Activated CD4-positive, alpha-beta T cell treated with anti-CD3 and anti-CD28 coated beads, Interleukin-2, amount 50 U/mL, for 16 hours (primary cell): Measurements from ENCODE around the gene ST7.
A peak's percentile ranks its signal among the peaks of the same experiment; 100 is the strongest.

Experiments
- DNase-seq: peaks from one replicate; pipeline ENCODE4 v3.0.0-alpha.2; 2020

The ST7 gene

GRCh38 chr7:117034851-117035464 lies 81.7 kb downstream of the ST7 start:
- no peak for DNase-seq

GRCh38 chr7:117035465-117035862 lies 82.2 kb downstream of the ST7 start:
- DNase-seq: no peak

- no peak for DNase-seq
These were observed 82.9 kb downstream of the ST7 start for GRCh38 chr7:117036053-117036669.

DNA sequence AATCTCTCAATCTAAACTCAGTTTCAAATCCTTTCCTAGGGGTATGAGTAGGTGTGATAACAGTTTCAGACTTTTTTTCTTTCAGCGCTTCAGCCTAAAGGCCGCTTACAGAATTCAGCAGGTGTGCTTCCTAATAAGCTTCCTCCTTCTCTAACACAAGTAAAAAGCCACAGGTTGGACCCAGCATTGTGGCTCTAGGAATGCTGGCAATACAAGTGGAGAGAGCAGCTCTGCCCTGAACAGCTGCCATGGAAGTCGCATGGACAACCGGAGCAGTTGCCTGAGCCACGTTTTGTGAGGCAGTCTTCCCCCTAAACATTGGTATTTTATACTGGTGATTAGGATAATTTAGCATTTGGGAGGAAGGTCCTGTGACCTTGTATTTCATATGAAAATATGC lies 83.5 kb downstream of the ST7 start:
- DNase-seq: no peak

DNA sequence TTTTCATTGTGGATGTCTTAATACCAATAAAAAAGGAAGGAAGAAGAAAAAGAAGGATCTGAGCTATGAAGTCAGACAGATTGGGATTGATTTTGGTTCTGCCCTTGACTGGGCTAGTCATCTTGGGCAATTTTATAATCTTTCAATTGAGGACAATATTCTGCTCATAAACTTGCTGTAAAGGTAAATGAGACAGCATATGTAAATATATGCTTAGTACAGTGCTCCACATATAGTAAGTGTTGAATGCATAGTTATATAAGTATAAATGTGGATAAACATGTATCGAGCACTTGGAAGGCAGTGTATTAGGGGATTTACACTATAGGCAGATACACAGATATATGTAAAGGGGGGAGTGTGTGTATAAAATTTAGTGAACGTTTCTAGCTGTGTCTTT lies 85.1 kb downstream of the ST7 start:
- DNase-seq: no peak

- DNase-seq: peak; percentile 80
These were observed 87.7 kb downstream of the ST7 start for GRCh38 chr7:117041007-117041406.

- DNase-seq: no peak
These were observed 88.5 kb downstream of the ST7 start for GRCh38 chr7:117041822-117042221.

GRCh38 chr7:117043108-117043825 lies 90.0 kb downstream of the ST7 start:
- no peak for DNase-seq

GRCh38 chr7:117044664-117045063 lies 91.4 kb downstream of the ST7 start:
- DNase-seq: no peak

DNA sequence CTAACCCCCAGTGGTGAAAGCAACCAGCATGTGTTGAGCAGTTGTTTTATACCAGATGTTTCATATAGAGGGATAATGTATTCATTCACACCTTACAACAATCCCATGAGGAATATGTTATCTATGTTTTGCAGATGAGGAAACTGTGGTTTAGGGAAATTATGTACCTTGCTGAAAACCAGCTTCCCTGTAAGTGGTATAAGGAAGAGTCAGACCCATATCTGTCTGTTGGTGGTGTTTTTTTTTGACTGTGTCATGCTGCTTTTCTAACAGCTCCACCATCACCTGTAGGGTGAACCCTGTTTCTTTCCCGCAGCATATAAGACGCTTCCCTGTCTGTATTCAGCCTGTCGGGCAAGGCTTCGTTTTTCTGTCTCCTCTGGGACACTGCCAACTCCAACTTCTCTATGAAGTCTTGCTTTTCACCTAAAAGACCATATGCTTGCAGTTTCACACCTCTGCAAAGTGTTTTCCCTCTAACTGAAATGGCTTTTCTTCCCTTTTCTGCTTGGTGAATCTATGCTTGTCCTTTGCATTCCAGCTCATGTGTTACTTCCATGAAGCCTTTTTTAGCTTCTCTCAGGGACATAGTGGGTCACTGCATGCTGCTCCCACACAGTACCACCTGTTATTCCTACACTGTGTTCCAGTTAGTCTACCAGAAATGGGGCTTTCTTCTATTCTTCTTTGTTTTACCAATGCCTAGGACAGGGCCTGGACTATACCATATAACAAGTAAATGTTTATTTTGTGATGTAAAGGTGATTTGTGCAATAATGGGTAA lies 92.8 kb downstream of the ST7 start:
- no peak for DNase-seq

DNA sequence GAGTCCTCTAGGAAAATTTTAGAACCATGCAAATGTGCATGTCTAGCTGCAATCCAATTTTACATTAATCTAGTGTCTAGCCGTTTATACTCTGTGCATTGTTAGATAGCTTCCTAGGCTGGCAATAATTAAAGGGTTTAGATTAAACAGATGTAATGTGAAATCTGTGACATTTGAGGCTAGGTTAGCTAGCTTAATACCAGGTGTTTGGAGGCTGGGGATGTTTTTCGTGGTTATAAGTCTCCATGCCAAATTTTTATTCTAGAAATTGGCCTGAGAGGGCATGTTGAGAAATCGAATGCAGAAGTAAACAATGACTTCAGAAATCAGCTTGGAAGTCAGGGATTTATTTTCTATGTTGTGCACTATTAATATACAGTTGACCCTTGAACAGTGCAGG lies 94.2 kb downstream of the ST7 start:
- no peak for DNase-seq

DNA sequence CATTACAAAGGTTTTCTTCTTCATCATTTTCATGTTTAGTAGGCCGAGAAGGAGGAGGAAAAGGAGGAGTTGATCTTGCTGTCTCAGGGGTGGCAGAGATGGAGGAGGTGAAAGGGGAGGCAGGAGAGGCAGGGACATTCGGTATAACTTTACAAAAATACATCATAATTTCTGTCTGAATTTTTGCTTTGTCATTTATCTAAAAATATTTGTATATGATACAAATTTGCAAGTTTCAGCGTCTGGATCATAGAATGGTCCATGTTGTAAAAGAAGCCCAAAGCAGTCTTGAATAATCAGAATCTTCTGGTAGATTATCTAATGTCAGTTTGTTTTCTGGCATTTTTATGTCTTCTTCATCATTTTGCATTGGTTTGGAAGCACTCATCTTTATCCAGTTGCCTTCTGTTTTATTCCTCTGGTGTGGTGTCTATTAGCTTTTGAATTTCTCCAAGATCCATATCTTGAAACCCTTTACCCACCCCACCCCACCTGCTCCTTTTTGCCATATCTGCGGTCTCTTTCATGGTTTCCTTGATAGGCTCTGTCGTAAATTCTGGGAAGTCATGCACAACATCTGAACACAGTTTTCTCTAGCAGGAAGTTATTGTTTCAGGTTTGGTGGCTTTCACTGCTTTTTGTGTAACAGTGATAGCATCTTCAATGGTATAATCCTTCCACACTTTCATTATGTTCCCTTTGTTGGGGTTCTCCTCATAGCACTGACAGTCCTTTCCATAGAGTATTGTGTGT lies 95.0 kb downstream of the ST7 start:
- peak; percentile 38 for DNase-seq

DNA sequence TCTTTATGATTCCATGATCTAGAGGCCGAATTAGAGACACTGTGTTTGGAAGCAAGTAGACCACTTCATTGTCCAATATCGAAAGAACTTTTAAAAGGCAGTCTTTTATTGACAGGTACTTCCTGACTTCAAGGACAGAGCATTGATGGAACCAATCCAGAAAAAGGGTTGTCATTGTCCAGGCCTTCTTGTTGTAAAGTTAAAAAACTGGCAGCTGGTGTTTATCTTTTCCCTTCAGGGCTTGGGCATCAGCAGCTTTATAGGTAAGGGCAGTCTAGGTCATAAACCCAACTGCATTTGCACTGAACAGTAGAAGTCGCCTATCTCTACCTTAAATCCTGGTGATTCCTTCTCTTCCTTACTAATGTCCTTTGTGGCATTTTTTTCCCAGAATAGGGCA lies 95.6 kb downstream of the ST7 start:
- no peak for DNase-seq

DNA sequence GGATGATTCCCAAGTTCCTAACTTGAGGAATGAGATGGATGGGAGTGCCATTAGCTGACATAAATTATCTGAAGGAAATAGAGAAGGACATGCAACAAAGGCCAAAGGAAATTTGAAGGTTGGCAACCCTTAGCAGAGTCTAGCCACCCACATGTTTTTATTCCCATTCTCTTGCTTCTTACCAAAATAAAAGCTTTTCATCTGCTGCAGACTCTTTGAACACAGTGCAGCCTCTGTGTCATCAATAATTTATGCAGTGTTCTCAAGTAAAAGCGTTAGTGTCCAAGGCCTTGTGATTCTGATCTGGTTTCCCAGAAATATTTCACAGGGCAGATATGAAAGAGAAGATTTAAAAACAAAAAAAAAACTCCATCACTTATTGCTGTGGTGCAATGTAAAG lies 98.5 kb downstream of the ST7 start:
- DNase-seq: no peak

DNA sequence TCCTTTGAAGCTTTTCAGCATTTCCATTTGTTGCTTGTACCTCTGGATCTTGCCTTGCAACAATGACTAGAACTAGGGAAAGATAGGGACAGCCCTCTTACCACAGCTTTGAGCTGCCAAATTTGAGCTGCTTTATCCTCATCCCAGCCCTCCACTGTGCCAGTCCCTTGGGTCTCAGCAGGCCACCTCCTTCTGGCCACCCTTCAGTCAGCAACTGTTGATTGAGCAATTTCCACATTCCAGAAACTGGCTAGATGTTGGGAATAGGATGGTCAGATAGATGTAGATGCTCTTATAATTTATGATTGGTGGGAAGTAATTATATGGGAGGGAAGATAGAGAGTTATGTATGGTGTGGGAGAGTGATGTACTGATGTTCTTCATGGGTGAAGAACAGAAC lies 100.1 kb downstream of the ST7 start:
- no peak for DNase-seq

DNA sequence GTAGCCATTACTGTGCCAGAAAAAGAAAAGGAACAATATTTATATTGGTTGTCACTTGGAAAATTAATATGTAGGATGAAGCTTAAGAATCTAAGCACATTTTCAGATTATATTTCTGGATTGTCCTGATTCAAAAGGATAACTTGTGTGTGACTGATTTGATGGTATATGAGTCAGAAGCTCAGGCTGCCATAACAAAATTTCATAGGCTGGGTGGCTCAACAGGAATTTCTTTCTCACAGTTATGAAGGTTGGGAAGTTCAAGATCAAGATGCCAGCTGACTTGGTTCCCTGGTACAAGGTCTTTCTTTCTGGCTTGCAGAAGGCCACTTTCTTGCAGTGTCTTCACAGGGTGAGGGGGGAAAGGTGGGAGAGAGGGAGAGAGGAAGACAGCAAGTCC lies 108.5 kb downstream of the ST7 start:
- DNase-seq: no peak

GRCh38 chr7:117062300-117062699 lies 109.0 kb downstream of the ST7 start:
- DNase-seq: no peak

GRCh38 chr7:117064688-117065087 lies 111.4 kb downstream of the ST7 start:
- no peak for DNase-seq

DNA sequence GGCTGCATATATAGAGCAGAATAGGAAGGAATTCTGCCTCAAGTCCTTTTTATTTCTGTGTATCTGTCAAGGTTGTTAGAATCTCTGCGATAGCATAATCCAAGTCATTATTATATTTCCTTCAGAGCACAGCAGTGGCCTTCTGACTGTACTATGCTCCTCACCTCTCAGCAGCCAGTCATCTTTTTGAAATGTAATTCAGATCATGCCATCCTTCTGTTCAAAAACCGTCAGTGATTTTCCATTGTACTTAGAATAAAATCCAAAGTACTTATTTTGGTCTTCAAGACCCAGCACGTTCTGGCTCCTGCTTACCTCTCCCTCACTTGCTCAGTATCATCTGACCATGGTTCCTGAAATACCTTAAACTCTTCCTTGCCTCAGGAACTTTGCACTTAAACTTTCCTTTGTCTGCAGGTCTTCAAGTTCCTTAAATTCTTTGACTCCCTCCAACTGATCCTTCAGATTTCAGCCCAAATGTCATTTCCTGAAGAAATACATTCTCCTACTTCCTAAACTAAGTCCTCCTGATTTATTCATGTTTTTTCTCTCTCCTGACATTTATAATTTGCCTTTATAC lies 112.4 kb downstream of the ST7 start:
- no peak for DNase-seq

- DNase-seq: no peak
These were observed 113.4 kb downstream of the ST7 start for GRCh38 chr7:117066668-117067067.

- no peak for DNase-seq
These were observed 114.0 kb downstream of the ST7 start for GRCh38 chr7:117067340-117067739.

- DNase-seq: no peak
These were observed 115.3 kb downstream of the ST7 start for GRCh38 chr7:117068511-117069145.
